Endothelial cell of umbilical vein (primary cell): ENCODE measurements around the gene EFNA5. TPM values are rescaled to one million over a fixed set of nuclear protein-coding genes. Genes with fewer than 3 reads are reported as not detected.
A peak's percentile ranks its signal among the peaks of the same experiment; 100 is the strongest.

Experiments
- BruUV-seq: library from RNA; stranded (reverse); fragments of 400-500 nt; replicated peaks from 2 replicates; lab custom pipeline; 2021; lab: Mats Ljungman, UMichigan
- CTCF ChIA-PET: fragments of 300-600, 350-600 bp; sonication (Branson Sonifier 250); formaldehyde crosslinking; loops from one replicate; lab custom pipeline; 2021; ENCODE audit warnings: antibody characterized with exemption, inconsistent platforms; lab: Charles Lee
- POLR2A ChIA-PET: fragments of 300-600, 350-600 bp; sonication (Branson Sonifier 250); formaldehyde crosslinking; loops from one replicate; lab custom pipeline; 2021; ENCODE audit warnings: antibody characterized with exemption, inconsistent platforms; lab: Charles Lee
- DNase-seq: peaks from one replicate; pipeline ENCODE4 v3.0.0-alpha.2; 2011; ENCODE audit warnings: low read depth, low spot score
- FAIRE-seq: peaks from 2 replicates; lab custom pipeline; 2011; peaks lifted over from hg19 to GRCh38; lab: Jason Lieb, UNC
- H2AFZ ChIP-seq: 2 replicates; pipeline ENCODE4 v1.6.0; 2012; ENCODE audit warnings: low read depth, low read length, control low read depth, inconsistent platforms
- H3K27ac ChIP-seq: 2 replicates; pipeline ENCODE4 v1.5.1; 2011; ENCODE audit warnings: low read depth, mild to moderate bottlenecking, control low read depth, low read length, moderate library complexity; ENCODE audit not compliant: insufficient read depth
- H3K27me3 ChIP-seq, 2 experiments: 2 replicates each; pipeline versions ENCODE4 v1.6.0 to v1.6.1; 2011; ENCODE audit warnings: low read length in 2 of 2, mixed read lengths in 1 of 2; ENCODE audit not compliant: control insufficient read depth in 2 of 2, insufficient read depth in 2 of 2
- H3K36me3 ChIP-seq, 2 experiments: 2 replicates in 1 of 2; 3 replicates in 1 of 2; pipeline ENCODE4 v1.5.1; 2011; ENCODE audit warnings: low read length in 2 of 2, mild to moderate bottlenecking in 1 of 2, moderate library complexity in 1 of 2; ENCODE audit not compliant: control insufficient read depth in 2 of 2, insufficient read depth in 2 of 2; ENCODE audit errors: extremely low read depth in 1 of 2
- H3K4me1 ChIP-seq: 3 replicates; pipeline ENCODE4 v1.5.1; 2011; ENCODE audit warnings: mild to moderate bottlenecking, low read length; ENCODE audit not compliant: control insufficient read depth, insufficient read depth; ENCODE audit errors: extremely low read depth
- H3K4me2 ChIP-seq: 2 replicates; pipeline ENCODE4 v1.6.1; 2011; ENCODE audit warnings: low read length, control low read depth, mixed read lengths; ENCODE audit not compliant: insufficient read depth
- H3K4me3 ChIP-seq, 3 experiments: fragments of 200-600 bp in 1 of 3; sonication (generic), shearing (Covaris generic) in 1 of 3; replicated peaks in 1 of 3; 2 replicates each; pipeline ENCODE4 v1.5.1; 2011 to 2016; ENCODE audit warnings: control low read depth in 3 of 3, low read length in 3 of 3, mild to moderate bottlenecking in 2 of 3, inconsistent platforms in 1 of 3, low read depth in 1 of 3, moderate library complexity in 1 of 3; ENCODE audit not compliant: insufficient read depth in 1 of 3
- H3K79me2 ChIP-seq: 2 replicates; pipeline ENCODE4 v1.6.0; 2012; ENCODE audit warnings: low read length, inconsistent platforms; ENCODE audit not compliant: control insufficient read depth, insufficient read depth
- H3K9ac ChIP-seq: replicated peaks from 2 replicates; pipeline ENCODE3; 2011; ENCODE audit warnings: low read length, control low read depth; ENCODE audit not compliant: insufficient read depth; ENCODE audit errors: extremely low read depth
- H3K9me1 ChIP-seq: replicated peaks from 3 replicates; pipeline ENCODE4 v1.6.0; 2011; ENCODE audit warnings: mild to moderate bottlenecking, low read length; ENCODE audit not compliant: control insufficient read depth, insufficient read depth; ENCODE audit errors: extremely low read depth
- H3K9me3 ChIP-seq: replicated peaks from 2 replicates; pipeline ENCODE4 v1.5.1; 2012; ENCODE audit warnings: low read length, inconsistent platforms; ENCODE audit not compliant: control insufficient read depth, insufficient read depth
- H4K20me1 ChIP-seq: replicated peaks from 2 replicates; pipeline ENCODE3; 2011; ENCODE audit warnings: mild to moderate bottlenecking, low read length; ENCODE audit not compliant: control insufficient read depth, insufficient read depth; ENCODE audit errors: extremely low read depth
- EZH2 ChIP-seq: IDR thresholded peaks from 2 replicates; pipeline ENCODE4 v1.6.1; 2012; ENCODE audit warnings: borderline replicate concordance, low read depth, mild to moderate bottlenecking, moderate library complexity, low read length, inconsistent platforms; ENCODE audit not compliant: severe bottlenecking
- FOS ChIP-seq: IDR thresholded peaks from 2 replicates; pipeline ENCODE4 v1.6.1; 2011; ENCODE audit warnings: mild to moderate bottlenecking, low read length, moderate library complexity, borderline replicate concordance; ENCODE audit not compliant: insufficient read depth
- GATA2 ChIP-seq: IDR thresholded peaks from 2 replicates; pipeline ENCODE4 v1.7.0; 2011; ENCODE audit warnings: low read depth, mild to moderate bottlenecking, moderate library complexity, mixed read lengths, low read length; ENCODE audit not compliant: insufficient read length, insufficient read depth
- JUN ChIP-seq: IDR thresholded peaks from 2 replicates; pipeline ENCODE4 v1.6.1; 2011; ENCODE audit warnings: borderline replicate concordance, low read depth; ENCODE audit not compliant: insufficient read length, insufficient read depth
- MYC ChIP-seq: IDR thresholded peaks from one replicate; pipeline ENCODE4 v1.6.1; 2011; ENCODE audit warnings: mild to moderate bottlenecking, low read depth, low read length
- POLR2A ChIP-seq: IDR thresholded peaks from 2 replicates; pipeline ENCODE4 v1.6.1; 2012; ENCODE audit warnings: low read depth, mild to moderate bottlenecking, control low read depth, low read length
- POLR2AphosphoS5 ChIP-seq: IDR thresholded peaks from 2 replicates; pipeline ENCODE4 v1.6.1; 2012; ENCODE audit warnings: low read depth, mild to moderate bottlenecking, control low read depth, low read length, moderate library complexity; ENCODE audit not compliant: insufficient read depth
- dilution Hi-C: fragments of 300-500 bp; cut with MboI; formaldehyde crosslinking; loops from one replicate; pipeline ENCODE4 v1.15.0; 2019; ENCODE audit warnings: low sequenced_read_pairs; ENCODE audit not compliant: extremely low pct_ligation_motif_present
- intact Hi-C: fragments of 100-400 bp; cut with micrococcal nuclease; formaldehyde crosslinking; loops from one replicate; pipeline ENCODE4 v1.10.0; 2022
- polyA plus RNA-seq, 4 experiments: library from polyadenylated mRNA; depleted of rRNA in 3 of 4; stranded (reverse) in 3 of 4; unstranded in 1 of 4; fragments of >200 nt; gene quantifications; 2 replicates each; pipeline versions ENCODE4 v1.2.1 to v1.2.3, GENCODE V29; 2011 to 2012; ENCODE audit warnings: missing spikeins in 1 of 4
- total RNA-seq: library from RNA; stranded (reverse); gene quantifications from 2 replicates; pipeline ENCODE4 v1.2.3, GENCODE V29; 2021
- TF ChIP-seq, protein P1 (sequence below), 2 donors: IDR thresholded peaks; 1 replicate in 1 of 2; 2 replicates in 1 of 2; pipeline ENCODE4 v1.5.1; 2011; ENCODE audit warnings: low read length in 2 of 2, mild to moderate bottlenecking in 2 of 2, moderate library complexity in 2 of 2, control low read depth in 1 of 2, inconsistent platforms in 1 of 2, low read depth in 1 of 2; ENCODE audit not compliant: insufficient read depth in 1 of 2; ENCODE audit errors: extremely low read depth in 1 of 2
- TF ChIP-seq, protein P2 (sequence below): IDR thresholded peaks from 2 replicates; pipeline ENCODE4 v1.6.1; 2011; ENCODE audit not compliant: insufficient read depth, insufficient read length

The EFNA5 gene
- total and polyA plus RNA-seq, 2 donors (not counting 3 experiments of a cell fraction or from before 2014, with no cell fraction given) = 13.6 to 22.1 TPM

DNA sequence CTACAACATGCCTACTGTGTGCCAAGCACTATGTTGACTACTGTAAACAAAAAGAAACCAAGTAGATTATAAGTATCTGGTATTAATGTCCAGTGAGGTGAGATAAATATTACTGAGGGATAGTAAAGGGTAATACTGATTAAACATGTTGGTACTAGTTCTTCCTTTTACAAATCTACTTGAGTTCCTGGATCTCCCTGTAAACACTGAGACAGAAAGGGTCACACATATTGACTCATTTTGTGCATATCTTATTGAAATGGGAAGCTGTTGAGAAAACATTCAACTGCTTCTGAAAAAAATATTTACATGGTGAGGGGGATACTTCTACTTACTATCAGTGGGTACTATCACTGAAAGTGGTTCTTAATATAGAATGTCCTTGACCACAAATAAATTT is 24.3 kb downstream of the EFNA5 start:
- H3K79me2 ChIP-seq = peaks cover 11% of the 10 kb centered on the region
- no peaks in the 10 kb centered on the region for H3K9me3 ChIP-seq
- H3K4me3 ChIP-seq = no peak overlapping the region
- FAIRE-seq (no peak), DNase-seq (peak; percentile 18)
- dilution Hi-C loops (no loop called here), intact Hi-C loops (no loop called here)
- TF ChIP-seq JUN = no peak
- TF ChIP-seq, protein P1, sequence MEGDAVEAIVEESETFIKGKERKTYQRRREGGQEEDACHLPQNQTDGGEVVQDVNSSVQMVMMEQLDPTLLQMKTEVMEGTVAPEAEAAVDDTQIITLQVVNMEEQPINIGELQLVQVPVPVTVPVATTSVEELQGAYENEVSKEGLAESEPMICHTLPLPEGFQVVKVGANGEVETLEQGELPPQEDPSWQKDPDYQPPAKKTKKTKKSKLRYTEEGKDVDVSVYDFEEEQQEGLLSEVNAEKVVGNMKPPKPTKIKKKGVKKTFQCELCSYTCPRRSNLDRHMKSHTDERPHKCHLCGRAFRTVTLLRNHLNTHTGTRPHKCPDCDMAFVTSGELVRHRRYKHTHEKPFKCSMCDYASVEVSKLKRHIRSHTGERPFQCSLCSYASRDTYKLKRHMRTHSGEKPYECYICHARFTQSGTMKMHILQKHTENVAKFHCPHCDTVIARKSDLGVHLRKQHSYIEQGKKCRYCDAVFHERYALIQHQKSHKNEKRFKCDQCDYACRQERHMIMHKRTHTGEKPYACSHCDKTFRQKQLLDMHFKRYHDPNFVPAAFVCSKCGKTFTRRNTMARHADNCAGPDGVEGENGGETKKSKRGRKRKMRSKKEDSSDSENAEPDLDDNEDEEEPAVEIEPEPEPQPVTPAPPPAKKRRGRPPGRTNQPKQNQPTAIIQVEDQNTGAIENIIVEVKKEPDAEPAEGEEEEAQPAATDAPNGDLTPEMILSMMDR (IDR thresholded peaks at IDR 0.05; ENCODE audit: extremely low read depth in 1 of 2, insufficient read depth in 1 of 2, low read depth in 1 of 2, low read length in 2 of 2) = no peak
- no peak for TF ChIP-seq MYC
- TF ChIP-seq EZH2 = no peak
- TF ChIP-seq POLR2AphosphoS5 = no peak
- TF ChIP-seq, protein P2, sequence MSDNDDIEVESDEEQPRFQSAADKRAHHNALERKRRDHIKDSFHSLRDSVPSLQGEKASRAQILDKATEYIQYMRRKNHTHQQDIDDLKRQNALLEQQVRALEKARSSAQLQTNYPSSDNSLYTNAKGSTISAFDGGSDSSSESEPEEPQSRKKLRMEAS = no peak
- TF ChIP-seq POLR2A = no peak
- TF ChIP-seq FOS = no peak
- no peak for TF ChIP-seq GATA2
- ChIA-PET CTCF (interaction anchor here (1.0 to 1.1 kb wide), 2 partner anchors 10 to 74 kb away, joined by 3 read pairs; no protein-coding TSS in a partner anchor), POLR2A (no interaction called here)
- no peak overlapping the region for H3K4me2 ChIP-seq
- no peaks in the 10 kb centered on the region for H3K9me1 ChIP-seq
- H3K27ac ChIP-seq = no peak overlapping the region
- H3K9ac ChIP-seq = no peak overlapping the region
- H3K4me1 ChIP-seq = no peaks in the 10 kb centered on the region
- no TSS peak for BruUV-seq
- no peaks in the 10 kb centered on the region for H3K36me3 ChIP-seq
- H3K27me3 ChIP-seq = no peaks in the 10 kb centered on the region
- H2AFZ ChIP-seq = no peak overlapping the region
- H4K20me1 ChIP-seq = peaks cover 2% of the 10 kb centered on the region
